AML-193 (cell line): ENCODE data around the gene NR2C2.
"Not testable (repeated sequence)": the region's sequence is repeated elsewhere in the genome, so short reads cannot be mapped to it uniquely, and the experiment has no call there.

Experiments used
- DNase-seq, 2 experiments: peaks; one replicate each; lab custom pipeline; 2025; lab: John Stamatoyannopoulos, UW

NR2C2 gene

DNA sequence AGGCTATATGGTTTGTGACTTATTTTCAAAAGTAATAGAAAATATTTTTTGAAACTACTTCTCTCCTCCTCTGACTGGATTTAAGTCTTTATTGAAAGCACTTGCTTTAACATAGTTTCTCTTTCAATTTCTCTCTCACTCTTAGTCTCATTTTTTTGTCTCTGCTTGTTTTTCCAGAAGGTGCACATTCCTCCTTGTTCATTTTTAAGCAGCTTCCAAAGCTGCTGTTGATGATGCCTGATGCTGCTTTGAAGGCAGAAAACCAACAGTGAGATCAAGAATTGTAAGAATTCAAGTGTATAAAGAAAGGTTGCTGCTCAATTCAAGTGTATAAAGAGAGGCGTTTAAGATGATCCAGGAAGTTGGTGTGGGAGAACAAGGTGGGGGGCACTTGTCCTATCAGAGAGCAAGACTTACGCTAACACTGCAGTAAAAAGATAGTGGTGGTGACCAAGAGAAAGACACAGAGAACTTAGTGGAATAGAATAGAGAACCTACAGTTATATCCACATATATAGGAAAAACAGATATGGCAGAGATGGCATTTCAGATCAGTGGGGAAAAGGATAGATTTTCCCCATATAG is 12.1 kb downstream of the NR2C2 start:
- DNase-seq: no peak

DNA sequence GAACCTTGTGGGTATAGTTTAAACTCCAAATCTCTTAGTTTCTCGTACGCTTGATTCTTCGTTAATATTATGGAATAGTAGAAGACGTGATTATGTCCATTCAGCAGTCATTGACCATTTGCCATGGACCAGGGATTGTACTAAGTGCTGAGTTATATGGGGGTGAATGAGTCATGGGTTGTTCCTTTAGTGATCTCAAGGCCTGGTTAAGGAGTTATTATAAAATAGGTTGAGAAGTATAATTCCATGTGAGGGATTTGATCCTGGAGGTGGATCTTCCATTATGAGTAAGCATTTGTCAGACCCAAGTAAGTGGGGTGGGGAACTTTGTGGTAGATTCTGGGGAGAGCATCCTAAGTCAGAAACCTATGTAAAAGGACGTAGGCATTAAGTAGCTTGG is 15.4 kb downstream of the NR2C2 start:
- no peak for DNase-seq

DNA sequence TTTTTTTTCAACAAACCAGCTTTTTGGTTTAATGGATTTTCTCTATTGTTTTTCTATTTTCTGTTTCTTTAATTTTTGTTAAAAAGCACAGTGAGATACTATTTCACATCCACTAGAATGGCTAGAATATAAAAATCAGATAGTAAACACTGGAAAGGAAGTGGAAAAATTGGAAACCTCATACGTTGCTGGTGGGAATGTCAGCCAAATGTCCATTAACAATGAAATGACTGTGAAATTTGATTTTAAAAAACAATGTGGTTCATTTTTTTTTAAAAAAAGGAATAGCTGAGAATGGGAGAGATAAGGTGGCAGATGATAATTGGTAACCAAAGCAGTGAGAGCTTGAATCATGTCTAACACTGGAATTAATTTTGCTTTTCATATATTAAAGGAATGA is 19.9 kb downstream of the NR2C2 start:
- DNase-seq: no peak

DNA sequence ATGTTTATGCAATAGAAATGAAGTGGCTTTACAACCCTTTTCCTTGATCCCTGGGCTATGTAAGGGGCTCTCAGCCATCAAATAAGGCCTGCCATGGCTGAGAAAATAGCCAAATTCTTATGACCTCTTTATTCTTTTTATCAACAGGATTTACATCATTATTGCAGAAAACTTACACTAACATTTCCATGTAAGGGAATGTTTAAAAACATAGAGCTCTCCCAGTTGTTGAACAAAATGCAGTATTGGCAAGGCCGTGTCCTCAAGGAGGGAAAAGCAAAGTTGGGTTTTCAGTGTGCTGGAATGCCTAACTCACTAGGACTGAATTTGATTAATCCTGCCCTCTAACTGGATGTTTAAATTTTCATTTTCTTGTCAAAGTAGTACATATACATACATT is 22.3 kb downstream of the NR2C2 start:
- no peak for DNase-seq

DNA sequence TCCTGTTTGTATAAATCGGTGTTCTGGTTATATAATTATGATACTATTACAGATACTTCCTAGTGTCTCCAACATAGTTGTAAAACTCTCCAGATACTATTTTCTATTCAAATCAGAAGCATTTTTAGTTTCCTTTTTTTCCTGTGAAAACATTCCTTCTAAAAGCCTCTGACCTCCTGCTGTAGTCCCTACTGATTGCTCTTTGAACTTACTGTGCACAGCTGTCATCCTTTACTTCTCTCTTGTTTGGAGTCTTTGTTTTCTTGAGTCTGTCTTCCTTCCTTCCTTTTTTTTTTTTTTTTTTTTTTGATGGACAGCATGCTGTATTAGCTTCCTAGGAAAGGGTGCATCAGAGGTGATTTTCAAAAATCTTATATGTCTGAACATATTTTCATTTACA is 28.9 kb downstream of the NR2C2 start:
- no peak for DNase-seq

DNA sequence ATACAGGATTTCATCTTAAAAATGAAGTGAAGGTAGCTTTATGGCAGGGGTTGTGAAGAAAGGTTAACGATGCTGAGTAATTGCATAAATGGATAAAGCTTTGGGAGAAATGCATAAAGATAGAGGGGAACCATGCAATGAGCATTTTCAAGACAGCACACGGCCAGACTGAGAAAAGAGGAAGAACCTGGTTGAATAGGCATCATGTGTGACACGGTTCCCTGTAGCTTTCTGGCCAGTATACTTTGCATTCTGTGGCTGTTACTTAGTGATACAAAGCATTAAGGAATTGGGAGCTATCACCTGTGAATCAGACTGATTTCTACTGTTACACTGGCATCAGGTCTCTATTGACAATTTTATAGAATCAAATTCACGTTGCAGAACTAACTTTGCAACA is 33.3 kb downstream of the NR2C2 start:
- peak; percentile 64 to 78 for DNase-seq

DNA sequence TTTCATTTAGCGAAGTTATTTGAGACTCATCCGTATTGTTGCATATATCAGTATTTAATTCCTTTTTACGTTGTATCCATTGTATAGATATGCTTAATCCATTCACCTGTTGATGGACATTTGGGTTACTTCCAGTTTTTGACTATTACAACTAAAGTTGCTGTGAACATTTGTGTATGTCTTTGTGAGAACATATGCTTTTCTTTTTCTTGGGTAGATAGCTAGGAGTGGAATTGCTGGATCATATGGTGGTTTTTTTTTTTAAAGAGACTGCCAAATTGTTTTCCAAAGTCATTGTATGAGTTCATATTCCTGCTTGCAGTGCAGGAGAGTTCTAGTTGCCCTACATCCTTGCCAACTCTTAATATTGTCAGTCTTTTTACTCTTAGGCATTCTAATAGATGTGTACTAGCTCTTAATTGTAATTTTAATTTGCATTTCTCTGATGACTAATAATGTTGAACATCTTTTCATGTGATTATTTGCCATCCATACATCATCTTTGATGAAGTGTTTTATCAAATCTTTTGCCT is 37.3 kb downstream of the NR2C2 start:
- DNase-seq: no peak

DNA sequence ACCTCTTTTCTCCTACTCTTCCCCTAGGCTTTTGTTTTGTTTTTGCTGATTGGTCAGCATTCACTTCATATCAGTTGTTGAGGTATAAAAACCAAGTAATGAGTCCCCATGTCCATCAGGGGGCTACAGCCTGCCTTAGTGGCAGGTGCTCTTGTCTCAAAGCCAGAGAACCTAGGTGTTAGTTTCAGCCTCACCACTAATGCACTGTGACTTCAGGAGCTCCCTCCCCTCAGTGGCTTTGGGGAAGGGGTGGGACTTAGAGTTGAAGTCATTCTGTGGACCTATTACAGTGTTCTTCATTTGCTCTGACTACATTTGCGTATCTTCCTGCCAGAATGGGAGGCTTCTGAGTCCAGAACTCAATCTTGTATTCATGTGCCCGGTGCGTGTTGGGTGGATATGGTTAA is 41.6 kb downstream of the NR2C2 start:
- DNase-seq: no peak

DNA sequence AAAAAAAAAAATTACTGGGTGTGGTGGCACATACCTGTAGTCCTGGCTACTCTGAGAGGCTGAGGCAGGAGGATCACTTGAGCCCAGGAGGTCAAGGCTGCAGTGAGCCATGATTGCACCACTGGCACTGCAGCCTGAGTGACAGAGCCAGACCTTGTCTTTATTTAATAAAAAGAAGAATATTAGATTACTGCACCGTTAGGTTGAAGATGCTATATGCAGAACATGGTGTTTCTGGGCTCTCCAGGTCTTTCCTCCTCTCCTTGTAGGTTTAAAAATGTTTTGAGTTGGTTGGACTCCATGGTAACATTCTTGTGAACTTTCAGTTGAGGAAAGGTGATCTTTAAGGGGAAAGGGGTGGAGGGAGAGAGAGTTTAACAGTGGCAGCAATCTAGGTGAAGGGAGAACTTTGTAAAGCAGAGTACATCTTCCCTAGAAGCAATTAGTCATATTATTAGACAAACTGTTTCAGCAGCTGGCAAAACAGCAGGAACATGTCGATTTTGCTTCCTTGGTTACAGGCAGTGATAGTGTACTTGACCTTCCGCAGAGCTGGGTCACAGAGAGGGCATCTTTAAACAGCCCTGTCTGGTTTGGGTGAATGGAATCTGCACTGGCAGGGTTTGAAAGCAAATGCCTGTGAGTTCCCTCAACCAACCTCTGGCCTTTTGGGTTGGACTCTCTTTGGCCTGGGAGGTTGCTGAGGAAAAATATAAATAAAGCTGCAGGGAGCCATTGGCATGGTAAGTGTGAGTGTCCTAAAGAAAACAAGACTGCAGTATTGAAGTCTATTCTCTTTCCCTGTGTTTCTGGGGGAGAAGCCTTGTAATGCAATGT is 42.8 kb downstream of the NR2C2 start:
- DNase-seq: no peak

DNA sequence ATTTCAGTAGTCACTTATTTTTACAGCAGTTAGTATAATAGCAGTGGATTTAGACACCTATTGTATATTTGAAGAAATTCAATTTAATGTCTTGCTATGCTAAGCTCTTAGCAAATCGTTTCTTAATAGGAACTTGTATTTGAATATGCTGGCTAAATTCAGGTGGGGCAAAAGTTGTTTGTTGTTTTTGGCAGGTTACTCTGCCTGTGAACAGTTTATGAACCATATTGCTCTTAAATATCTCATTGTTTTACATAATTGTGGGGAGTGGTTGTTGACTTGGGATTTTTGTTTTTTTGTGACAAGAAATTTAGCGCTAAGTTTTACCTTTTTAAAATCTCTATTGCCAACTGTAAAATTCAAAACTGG is 43.4 kb downstream of the NR2C2 start:
- DNase-seq: no peak

DNA sequence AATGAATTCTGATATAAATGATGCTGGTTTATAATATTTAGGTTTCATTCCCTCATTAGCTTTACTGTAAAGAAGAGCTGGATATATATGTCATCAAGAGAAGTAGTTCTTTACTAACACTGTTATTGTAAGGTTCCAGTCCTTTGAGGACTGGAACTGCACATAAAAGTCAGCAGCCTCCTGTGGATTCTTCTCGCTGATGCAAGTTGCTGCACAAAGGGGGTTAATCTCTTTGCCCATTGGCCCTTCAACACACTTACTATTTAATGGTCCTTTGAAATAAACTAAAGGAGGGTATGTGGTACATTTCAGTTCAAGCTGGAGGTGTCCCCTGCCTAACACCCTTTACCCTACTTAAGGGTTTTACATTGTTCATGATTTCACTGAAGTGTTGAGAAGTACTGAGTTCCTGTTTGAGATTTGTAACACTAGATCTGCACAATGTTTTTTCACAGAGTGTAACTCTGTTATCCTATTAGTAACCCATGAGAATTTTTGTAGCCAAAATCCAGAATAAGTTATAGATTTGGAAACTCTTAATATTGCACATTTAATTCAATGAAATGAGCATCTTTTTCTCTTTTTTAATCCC is 43.9 kb downstream of the NR2C2 start:
- DNase-seq: no peak

DNA sequence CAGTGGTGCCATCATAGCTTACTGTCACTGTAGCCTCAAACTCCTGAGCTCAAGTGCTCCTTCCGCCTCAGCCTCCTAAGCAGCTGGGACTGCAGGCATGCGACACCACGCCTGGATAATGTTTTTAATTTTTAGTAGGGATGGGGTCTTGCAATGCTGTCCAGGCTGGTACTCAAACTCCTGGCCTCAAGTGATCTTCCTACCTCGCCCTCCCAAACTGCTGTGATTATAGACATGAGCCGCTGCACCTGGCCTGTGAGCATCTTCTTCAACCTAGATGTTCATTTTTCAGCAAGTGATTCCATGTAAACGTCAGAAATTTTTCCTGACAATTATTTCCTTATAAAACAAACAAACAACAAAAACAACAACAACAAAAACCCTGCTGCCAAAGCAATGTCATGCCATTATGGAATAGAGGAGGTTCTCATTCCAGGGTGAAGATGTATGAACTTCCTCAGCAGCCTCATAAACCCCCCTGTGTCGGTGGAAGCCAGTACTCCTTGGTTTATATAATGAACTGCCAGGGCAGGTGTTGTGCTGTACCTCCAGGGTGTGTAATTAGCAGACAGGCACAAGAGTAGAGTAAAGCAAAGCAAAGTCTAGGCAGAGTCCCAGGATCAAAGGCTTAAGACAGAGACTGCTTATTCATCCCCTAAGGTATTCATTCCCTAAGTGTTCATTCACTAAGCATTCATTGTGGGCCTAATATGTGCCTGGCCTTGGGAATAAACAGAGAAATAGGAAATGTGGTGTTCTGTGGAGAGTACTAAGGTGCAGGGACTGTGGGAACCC is 44.6 kb downstream of the NR2C2 start:
- DNase-seq: no peak

DNA sequence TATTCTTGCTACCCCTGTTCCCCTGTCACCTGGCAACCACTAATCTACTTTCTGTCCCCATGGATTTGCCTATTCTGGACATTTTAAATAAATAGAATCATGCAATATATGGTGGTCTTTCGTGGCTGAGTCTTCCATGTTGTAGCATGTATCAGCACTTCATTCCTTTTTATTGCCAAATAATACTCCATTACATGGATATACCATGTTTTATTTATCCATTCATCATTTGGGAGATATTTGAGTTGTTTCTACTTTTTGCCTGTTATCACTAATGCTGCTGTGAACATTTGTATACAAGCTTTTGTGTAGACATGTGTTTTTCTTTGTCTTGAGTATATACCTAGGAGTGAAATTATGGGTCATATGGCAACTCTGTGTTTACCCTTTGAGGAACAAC is 50.6 kb downstream of the NR2C2 start:
- DNase-seq: no peak

DNA sequence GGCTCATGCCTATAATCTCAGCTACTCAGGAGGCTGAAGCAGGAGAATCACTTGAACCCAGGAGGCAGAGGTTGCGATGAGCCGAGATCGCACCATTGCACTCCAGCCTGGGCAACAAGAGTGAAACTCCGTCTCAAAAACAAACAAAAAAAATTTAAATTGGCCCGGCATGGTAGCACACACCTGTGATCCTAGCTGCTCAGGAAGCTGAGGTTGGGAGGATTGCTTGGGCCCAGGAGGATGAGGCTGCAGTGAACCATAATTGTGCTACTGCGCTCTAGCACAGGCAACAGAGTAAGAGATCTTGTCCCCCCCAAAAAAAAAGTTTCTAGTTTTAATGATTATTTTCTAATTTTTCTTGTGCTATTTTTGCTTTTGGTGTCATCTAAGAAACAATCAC is 51.8 kb downstream of the NR2C2 start:
- not testable (repeated sequence) for DNase-seq

DNA sequence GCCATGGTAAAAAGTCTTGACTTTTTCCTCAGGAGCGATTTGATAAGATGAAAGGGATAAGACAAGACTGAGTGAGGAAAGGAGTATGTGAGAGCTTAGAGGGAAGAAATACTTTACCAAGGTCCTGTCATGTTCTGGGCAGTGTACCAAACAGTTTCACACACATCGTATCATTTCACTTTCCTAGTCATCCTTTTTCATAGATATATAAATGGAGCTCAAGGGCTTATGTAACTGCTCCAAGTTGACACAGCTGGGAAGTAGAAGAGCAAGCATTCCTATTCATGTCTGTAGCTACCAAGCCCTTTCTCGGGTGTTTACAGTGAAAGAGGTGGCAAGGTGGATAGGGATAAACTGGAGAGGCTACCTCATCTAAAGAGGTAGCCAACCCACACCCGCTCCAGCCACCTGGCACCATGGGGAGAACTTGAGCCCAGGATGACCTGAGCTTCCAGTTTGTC is 60.3 kb downstream of the NR2C2 start:
- no peak for DNase-seq

DNA sequence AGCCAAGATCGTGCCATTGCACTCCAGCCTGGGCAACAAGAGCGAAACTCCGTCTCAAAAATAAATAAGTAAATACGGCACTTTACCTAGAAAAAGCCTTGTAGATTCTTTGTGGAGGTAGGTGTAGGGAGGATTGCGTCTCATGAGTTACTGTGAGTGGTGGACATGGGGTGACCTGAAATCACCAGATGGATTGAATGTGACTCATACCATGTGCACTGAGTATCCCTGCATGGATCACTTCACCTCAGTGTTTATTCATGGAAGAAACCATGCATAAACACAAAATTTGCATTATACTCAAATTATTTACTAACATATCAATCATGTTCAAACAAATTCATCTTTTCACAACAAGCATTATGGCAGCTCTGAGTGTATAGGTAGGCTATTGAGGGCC is 61.8 kb downstream of the NR2C2 start:
- DNase-seq: no peak

DNA sequence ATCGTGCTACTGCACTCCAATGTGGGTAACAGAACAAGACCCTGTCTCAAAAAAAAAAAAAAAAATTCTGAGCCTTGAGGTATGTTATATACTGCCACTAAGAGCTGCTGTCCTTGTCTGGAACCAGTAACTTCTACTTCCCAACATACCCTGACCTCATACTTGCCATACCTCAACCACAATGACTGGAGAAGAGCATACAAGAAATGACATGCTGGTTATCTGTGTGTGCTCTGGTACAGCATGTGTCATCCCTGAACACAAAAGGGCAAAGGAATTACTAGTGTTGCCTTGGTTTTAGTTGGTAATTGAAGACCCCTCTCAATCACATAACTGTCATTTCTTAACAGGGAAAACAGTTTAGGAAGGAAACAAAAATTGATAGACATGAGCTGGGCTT is 63.3 kb downstream of the NR2C2 start:
- DNase-seq: no peak

DNA sequence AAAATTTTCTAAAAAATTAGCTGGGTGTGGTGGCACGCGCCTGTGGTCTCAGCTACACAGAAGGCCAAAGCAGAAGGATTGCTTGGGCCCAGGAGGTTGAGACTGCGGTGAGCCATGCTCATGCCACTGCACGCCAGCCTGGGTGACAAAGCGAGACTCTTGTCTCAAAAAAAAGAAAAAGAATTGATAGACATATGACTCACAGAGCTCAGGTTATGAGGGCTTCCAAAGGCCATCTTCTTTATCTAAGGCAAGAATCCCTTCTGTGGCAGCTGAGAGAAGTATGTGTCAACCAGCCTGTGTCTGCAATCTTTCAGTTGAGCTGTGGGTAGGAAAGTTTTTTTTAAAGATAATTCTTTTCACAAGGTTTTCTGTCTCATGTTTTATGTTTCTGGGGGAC is 63.8 kb downstream of the NR2C2 start:
- no peak for DNase-seq

DNA sequence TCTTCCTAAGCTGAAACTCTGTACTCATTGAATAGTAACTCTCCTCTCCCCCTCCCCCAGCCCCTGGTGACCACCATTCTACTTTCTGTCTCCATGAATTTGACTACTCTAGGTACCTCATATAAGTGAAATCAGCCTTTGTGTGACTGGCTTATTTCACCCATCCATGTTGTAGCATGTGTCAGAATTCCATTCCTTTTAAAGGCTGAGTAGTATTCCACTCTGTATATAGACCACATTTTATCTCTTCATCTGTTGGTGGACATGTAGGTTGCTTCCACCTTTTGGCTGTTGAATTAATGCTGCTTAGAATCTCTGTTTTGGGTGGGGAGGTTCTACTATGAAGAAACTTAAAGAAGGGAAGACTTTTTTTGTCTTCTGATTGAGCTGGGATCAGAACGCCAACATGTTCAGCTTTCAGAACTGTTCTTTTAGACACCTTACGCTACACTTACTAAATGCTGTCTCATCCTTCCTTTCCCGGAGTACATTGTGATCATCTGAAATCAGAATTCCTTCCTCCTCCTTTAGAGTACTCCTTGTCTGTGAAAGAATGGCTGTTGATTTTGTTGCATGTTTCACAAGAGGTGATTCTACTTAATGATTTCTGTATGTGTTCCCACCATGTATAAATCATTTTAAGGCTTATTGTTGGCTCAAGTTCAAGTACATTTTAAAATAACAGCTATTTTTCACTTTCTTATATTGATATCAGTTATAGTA is 67.4 kb downstream of the NR2C2 start:
- no peak for DNase-seq

DNA sequence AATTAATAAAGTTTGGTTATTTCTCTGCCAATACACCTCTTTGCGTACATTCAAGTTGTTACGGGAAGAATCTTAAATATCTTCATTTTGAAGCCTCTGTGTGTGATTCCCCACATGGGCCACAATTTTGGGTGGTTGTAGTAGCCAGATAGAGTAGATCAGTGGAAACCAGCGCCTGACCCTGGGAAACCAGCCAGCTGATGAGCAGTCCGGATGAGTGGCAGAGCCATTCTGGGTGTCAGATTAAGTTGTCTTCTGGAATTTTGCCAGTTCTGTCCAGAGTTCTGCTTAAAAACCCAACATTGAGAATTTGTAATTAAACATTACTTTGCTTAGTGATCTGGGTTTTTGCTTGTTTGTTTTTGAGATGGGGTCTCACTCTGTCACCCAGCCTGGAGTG is 68.1 kb downstream of the NR2C2 start:
- DNase-seq: no peak

DNA sequence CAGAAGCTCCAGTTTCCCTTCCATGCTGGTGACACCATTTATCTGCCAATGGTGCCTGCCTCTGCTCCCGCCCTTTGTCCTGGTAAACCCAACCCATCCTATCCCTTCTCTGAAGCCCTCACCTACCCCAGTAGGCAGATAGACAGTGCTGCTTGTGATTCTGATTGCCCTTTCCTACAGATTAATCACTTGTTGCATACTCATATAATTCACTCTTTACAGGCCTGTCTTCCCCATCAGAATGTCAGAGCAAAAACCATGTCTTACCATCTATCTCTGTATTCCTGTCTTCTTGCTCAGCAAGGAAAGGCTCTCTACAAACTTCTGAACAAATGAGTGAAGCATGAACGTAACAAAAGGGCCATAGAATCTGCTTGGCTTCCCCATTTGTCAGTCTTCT is 69.8 kb downstream of the NR2C2 start:
- DNase-seq: no peak

DNA sequence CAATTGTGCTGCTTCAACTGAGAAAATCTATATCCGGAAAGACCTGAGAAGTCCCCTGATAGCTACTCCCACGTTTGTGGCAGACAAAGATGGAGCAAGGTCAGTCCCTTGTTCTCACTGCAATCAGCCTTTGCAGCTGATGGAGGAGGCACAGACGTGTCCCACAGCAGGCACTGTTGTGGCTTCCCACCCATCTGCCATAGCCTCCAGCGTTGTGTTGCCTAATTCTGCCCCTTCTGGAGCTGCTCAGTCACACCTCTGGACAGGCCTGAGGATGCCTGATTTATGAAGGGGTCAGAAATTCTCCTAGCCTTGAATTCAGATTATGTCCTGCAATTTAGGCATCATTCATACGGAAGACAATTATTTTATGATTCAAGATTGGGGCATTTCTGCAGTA is 75.9 kb downstream of the NR2C2 start:
- no peak for DNase-seq
